DMS153 treated with DMSO at 0.1 percent for 48 hours (cell line): ENCODE results near the gene PPM1H.

Source experiments
- DNase-seq: peaks from one replicate; lab custom pipeline; 2025; ENCODE audit not compliant: unreplicated experiment; lab: John Stamatoyannopoulos, UW

Gene PPM1H

GRCh38 chr12:62627181-62627580 lies 307.8 kb downstream of the PPM1H start:
- no peak for DNase-seq

GRCh38 chr12:62625228-62625627 lies 309.7 kb downstream of the PPM1H start:
- DNase-seq = no peak

GRCh38 chr12:62622177-62622576 lies 312.8 kb downstream of the PPM1H start:
- no peak for DNase-seq

- peak; percentile 73 for DNase-seq
These were observed 313.8 kb downstream of the PPM1H start for GRCh38 chr12:62621101-62621638.

DNA sequence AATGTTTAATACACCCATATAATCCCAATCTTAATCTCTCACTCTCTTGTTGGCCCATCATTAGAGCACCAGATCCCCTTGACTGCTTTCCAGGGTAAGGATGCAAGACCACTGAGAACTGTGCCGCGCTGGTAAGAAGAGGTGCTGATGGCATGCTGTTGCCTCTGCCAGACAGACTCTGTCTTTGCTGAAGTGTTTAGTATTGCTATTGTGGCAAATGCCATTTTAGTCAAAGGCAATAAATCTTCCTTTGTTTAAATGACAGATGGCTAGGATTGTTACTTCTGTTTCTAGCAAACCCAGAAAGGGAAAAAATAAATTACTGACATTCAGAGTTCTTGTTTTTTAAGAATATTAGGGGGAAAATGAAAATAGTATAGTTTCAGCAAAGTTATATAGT lies 316.0 kb downstream of the PPM1H start:
- peak; percentile 31 for DNase-seq

GRCh38 chr12:62618319-62618718 lies 316.6 kb downstream of the PPM1H start:
- DNase-seq = no peak

- DNase-seq = no peak
These were observed 321.9 kb downstream of the PPM1H start for GRCh38 chr12:62613081-62613480.

GRCh38 chr12:62606654-62607053 lies 328.3 kb downstream of the PPM1H start:
- DNase-seq = no peak

DNA sequence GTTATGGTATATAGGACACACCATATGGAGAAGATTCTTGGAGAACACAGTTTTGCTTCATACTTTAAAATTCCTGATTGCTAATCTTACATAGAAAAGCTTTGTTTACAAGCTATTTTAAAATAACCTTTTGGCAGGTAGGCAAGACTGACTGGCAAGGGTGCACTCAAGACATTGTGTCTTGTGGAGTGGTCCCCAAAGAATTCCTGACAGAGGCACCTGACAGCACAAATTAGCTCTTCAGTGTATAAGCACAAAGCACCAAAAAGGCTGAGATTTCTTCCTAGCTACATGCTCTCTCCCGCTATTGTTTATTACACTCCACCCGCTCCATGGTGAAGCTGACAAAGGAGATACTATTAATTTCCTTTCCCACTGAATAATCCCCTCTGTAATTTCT lies 329.0 kb downstream of the PPM1H start:
- no peak for DNase-seq

- no peak for DNase-seq
These were observed 330.1 kb downstream of the PPM1H start for GRCh38 chr12:62604871-62605270.

DNA sequence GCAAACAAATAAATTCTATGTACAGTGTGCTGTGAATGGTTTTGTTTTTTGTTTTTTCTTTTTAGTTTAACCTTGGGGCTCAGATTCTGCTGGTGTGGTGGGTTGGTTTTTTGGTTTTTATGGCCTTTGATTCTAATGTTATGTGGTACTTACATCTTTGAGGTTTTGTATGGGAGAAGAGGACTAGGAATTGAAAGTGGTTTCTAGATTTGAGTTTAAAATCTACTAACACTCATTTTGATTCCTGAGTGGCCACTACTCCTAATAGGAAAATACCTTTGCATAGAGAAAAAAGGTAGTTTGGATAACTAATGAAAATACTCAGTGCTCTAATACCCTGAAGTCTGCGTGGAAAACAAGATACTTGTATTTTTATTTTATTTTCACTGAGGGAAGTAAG lies 330.6 kb downstream of the PPM1H start:
- no peak for DNase-seq

- DNase-seq = no peak
These were observed 331.2 kb downstream of the PPM1H start for GRCh38 chr12:62603811-62604098.

GRCh38 chr12:62603061-62603810 lies 331.7 kb downstream of the PPM1H start:
- peak; percentile 63 for DNase-seq

DNA sequence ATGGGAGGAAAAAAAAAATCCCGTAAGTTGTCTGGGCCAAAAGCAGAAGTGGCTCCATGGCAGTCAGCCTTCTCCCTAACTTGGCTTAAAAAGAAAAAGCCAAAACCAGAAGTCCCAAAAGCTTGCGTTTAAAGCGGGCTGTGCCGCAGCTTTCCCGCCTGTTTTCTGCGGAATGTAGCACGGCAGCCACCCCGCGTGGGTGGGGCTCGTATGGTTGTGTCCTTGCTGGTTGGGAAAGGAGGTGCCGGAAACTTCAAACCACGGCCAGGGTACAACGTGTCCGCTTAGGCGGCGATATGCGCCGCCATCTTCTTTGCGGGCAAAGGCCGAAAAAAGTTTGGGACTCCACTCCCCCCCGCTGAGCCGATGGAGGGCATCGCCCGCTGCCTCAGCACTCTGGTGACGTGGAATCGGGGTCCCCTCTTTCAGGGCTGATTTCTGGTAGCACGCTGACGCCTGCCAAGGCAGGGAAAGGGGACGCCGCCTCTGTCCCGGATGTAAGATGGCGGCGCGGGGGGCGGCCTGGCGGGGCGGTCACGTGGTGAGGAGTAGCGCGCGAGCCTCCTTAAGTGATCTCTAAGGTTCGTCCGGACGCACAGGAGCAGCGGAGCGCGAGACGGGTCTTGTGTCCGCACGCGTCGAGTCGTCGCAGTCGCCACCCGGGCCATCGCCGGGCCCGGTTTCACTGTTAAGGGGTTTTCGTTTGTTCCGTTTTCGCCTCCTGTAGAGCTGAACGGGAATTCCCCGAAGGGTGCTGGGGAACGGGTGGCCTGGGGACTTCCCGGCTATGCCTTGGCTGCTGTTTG lies 332.5 kb downstream of the PPM1H start:
- DNase-seq = peak; percentile 80

GRCh38 chr12:62601765-62602164 lies 333.2 kb downstream of the PPM1H start:
- no peak for DNase-seq

- DNase-seq = no peak
These were observed 335.0 kb downstream of the PPM1H start for GRCh38 chr12:62599854-62600437.

- no peak for DNase-seq
These were observed 336.1 kb downstream of the PPM1H start for GRCh38 chr12:62598846-62599245.

- no peak for DNase-seq
These were observed 337.7 kb downstream of the PPM1H start for GRCh38 chr12:62597253-62597652.
